A549 (cell line): ENCODE measurements around the gene CPA3. TPM values are rescaled to one million over a fixed set of nuclear protein-coding genes. Genes with fewer than 3 reads are reported as not detected.

Experiments used
- ATAC-seq, 2 experiments: fragments of 200-7000 bp in 1 of 2; fragments of >200 bp in 1 of 2; cut with Nextera tagmentation in 1 of 2; cut with Tn5 transposase in 1 of 2; 3 replicates each; pipeline versions ENCODE4 v1.8.0 to v1.9.1; 2018 to 2020; ENCODE audit warnings: mild to moderate bottlenecking in 1 of 2, moderate library complexity in 1 of 2
- CTCF ChIA-PET: fragments of 300-600 bp; sonication (Branson Sonifier 250); formaldehyde crosslinking; extraction: SDS; loops from one replicate; lab custom pipeline; 2021; ENCODE audit warnings: antibody characterized with exemption, inconsistent platforms; lab: Yijun Ruan, JAX
- POLR2A ChIA-PET: fragments of 350-600 bp; formaldehyde crosslinking; extraction: SDS; loops from one replicate; lab custom pipeline; 2021; ENCODE audit warnings: antibody characterized with exemption, inconsistent platforms; lab: Yijun Ruan, JAX
- DNase-seq, 2 experiments: peaks; one replicate each; pipeline versions ENCODE4 v3.0.0 to v3.0.0-alpha.2; 2011 to 2016; ENCODE audit warnings: low read depth in 1 of 2, low spot score in 1 of 2
- FAIRE-seq: peaks from 2 replicates; lab custom pipeline; 2011; peaks lifted over from hg19 to GRCh38; lab: Jason Lieb, UNC
- H3K27ac ChIP-seq, 2 experiments: fragments of >200 bp; sonication (Bioruptor Twin); formaldehyde crosslinking; 3 replicates each; pipeline ENCODE4 v1.5.1; 2016 to 2017
- H3K4me1 ChIP-seq: fragments of >200 bp; sonication (Bioruptor Twin); formaldehyde crosslinking; 3 replicates; pipeline ENCODE4 v1.6.1; 2016
- H3K4me2 ChIP-seq: fragments of >200 bp; sonication (Bioruptor Twin); formaldehyde crosslinking; 3 replicates; pipeline ENCODE4 v1.6.1; 2016
- H3K4me3 ChIP-seq: fragments of >200 bp; sonication (Bioruptor Twin); formaldehyde crosslinking; 3 replicates; pipeline ENCODE4 v1.5.1; 2016
- H3K9me3 ChIP-seq: fragments of >200 bp; sonication (Bioruptor Twin); formaldehyde crosslinking; 3 replicates; pipeline ENCODE4 v1.6.1; 2016
- FOSL2 ChIP-seq, 2 experiments: fragments of 450-650 bp in 1 of 2; fragments of >200 bp in 1 of 2; sonication (Bioruptor Twin) in 1 of 2; formaldehyde crosslinking; IDR thresholded peaks; 2 replicates each; pipeline versions ENCODE4 v1.5.0 to v1.6.1; 2016 to 2020; ENCODE audit warnings: mild to moderate bottlenecking in 1 of 2, moderate library complexity in 1 of 2
- FOXS1 ChIP-seq: fragments of 250-450 bp; sonication (Bioruptor Pico); IDR thresholded peaks from 2 replicates; pipeline ENCODE4 v1.5.0; 2020; ENCODE audit warnings: mild to moderate bottlenecking, moderate library complexity
- HEYL ChIP-seq: fragments of 250-450 bp; sonication (Bioruptor Pico); IDR thresholded peaks from 2 replicates; pipeline ENCODE4 v1.8.0; 2021; ENCODE audit warnings: mild to moderate bottlenecking, moderate library complexity
- HOXB13 ChIP-seq: fragments of 250-450 bp; sonication (Bioruptor Pico); IDR thresholded peaks from 2 replicates; pipeline ENCODE4 v1.5.0; 2020; ENCODE audit warnings: low read depth, mild to moderate bottlenecking, moderate library complexity
- HOXB5 ChIP-seq: fragments of 250-450 bp; sonication (Bioruptor Pico); IDR thresholded peaks from 2 replicates; pipeline ENCODE4 v1.5.0; 2020; ENCODE audit warnings: mild to moderate bottlenecking, moderate library complexity
- JUNB ChIP-seq: fragments of >200 bp; sonication (Bioruptor Twin); formaldehyde crosslinking; IDR thresholded peaks from 2 replicates; pipeline ENCODE4 v1.6.1; 2016
- MAFK ChIP-seq: fragments of 450-650 bp; IDR thresholded peaks from 2 replicates; pipeline ENCODE4 v1.6.1; 2014; ENCODE audit not compliant: partially characterized antibody
- NFE2L2 ChIP-seq: fragments of 150-350 bp; conservative IDR thresholded peaks from 2 replicates; pipeline ENCODE4 v1.6.1; 2014; ENCODE audit warnings: low read length
- NPAS2 ChIP-seq: fragments of 250-450 bp; sonication (Bioruptor Pico); IDR thresholded peaks from 2 replicates; pipeline ENCODE4 v1.8.0; 2022; ENCODE audit warnings: mild to moderate bottlenecking, moderate library complexity, borderline replicate concordance
- PHF8 ChIP-seq: fragments of 200-600 bp; sonication (generic); IDR thresholded peaks from 2 replicates; pipeline ENCODE4 v1.6.1; 2016; ENCODE audit warnings: low read depth, mild to moderate bottlenecking, antibody characterized with exemption, moderate library complexity, borderline replicate concordance
- POLR2AphosphoS2 ChIP-seq: conservative IDR thresholded peaks from 2 replicates; pipeline ENCODE4 v1.6.1; 2012; ENCODE audit warnings: low read length, improper control_type of control experiment, inconsistent platforms
- RAD21 ChIP-seq, 2 experiments: fragments of >200 bp in 1 of 2; sonication (Bioruptor Twin) in 1 of 2; formaldehyde crosslinking in 1 of 2; IDR thresholded peaks in 1 of 2; conservative IDR thresholded peaks in 1 of 2; 2 replicates in 1 of 2; 3 replicates in 1 of 2; pipeline ENCODE4 v1.6.1; 2012 to 2018; ENCODE audit warnings: inconsistent platforms in 1 of 2
- SMC3 ChIP-seq: fragments of >200 bp; sonication (Bioruptor Twin); formaldehyde crosslinking; IDR thresholded peaks from 3 replicates; pipeline ENCODE4 v1.6.1; 2018; ENCODE audit warnings: inconsistent platforms
- SREBF2 ChIP-seq: fragments of 450-650 bp; IDR thresholded peaks from 2 replicates; pipeline ENCODE4 v1.6.1; 2014; ENCODE audit warnings: mild to moderate bottlenecking, moderate library complexity
- WGBS: methylation state at CpG from one replicate; pipeline ENCODE4 v1.1.6; 2017; ENCODE audit errors: missing lambda C conversion rate; 5-methylcytosine and 5-hydroxymethylcytosine counted together
- polyA plus RNA-seq, 4 experiments: library from polyadenylated mRNA; depleted of rRNA in 3 of 4; stranded (reverse); fragments of >200 nt; fragmentation: RNase III in 1 of 4; extraction: RNeasy Plus Mini Kit Qiagen cat#74134 plus additional on column Dnase treatment in 1 of 4; gene quantifications; 2 replicates in 3 of 4; 3 replicates in 1 of 4; pipeline ENCODE4 v1.2.3, GENCODE V29; 2011 to 2017
- TF ChIP-seq, protein P1 (sequence below): fragments of 200-600 bp; sonication (generic); IDR thresholded peaks from 2 replicates; pipeline ENCODE4 v1.6.1; 2016; ENCODE audit warnings: antibody characterized with exemption, mild to moderate bottlenecking, moderate library complexity
- TF ChIP-seq, protein P2 (sequence below): fragments of 250-450 bp; sonication (Bioruptor Pico); IDR thresholded peaks from 2 replicates; pipeline ENCODE4 v1.5.0; 2020; ENCODE audit warnings: low read depth, mild to moderate bottlenecking, moderate library complexity
- TF ChIP-seq, protein P3 (sequence below): IDR thresholded peaks from 2 replicates; pipeline ENCODE4 v1.6.1; 2012
- TF ChIP-seq, protein P4 (sequence below): fragments of >200 bp; sonication (Bioruptor Twin); formaldehyde crosslinking; IDR thresholded peaks from 3 replicates; pipeline ENCODE4 v1.5.1; 2016

Gene CPA3
- polyA plus RNA-seq, 2 of the 4 experiments (the other 2 are of a cell fraction): not detected

DNA sequence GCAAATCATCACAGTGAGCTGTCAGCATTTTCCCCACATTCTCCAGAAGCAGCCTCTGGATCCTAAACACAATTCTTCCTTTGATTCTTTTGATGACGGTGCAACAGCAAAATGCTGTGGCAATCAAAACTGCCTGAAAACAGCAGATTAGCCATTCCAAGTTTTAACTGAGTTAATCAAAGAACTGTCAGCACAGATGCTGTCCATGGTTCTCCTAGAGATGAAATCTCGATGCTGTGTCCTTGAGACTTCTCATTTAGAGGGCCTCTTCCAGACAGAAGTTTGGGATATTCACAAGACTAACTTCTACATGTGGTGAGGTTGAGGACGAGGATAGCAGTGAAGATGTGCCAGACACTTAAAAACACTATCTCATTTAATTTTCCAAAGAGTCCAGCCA lies 75.9 kb downstream of the CPA3 start:
- Histone ChIP-seq H3K27ac (no peak overlapping the region), H3K4me2 (no peak overlapping the region), H3K4me1 (peaks cover 8% of the 10 kb centered on the region; the same call in 2 of the 3 replicates), H3K9me3 (no peaks in the 10 kb centered on the region), H3K4me3 (no peak overlapping the region)
- FAIRE-seq (no peak), ATAC-seq (no peak), DNase-seq (no peak)
- ChIA-PET POLR2A (no interaction called here), CTCF (interaction anchor here (6.7 to 7.6 kb wide), 2 partner anchors 79 to 561 kb away, joined by 43 to 105 read pairs; no protein-coding TSS in a partner anchor)
- WGBS: 70% methylated on average over 3 of the region's 3 CpGs
- TF ChIP-seq NPAS2 (CRISPR knock-in tag): no peak
- TF ChIP-seq FOXS1 (CRISPR knock-in tag): no peak
- no peak for TF ChIP-seq POLR2AphosphoS2
- TF ChIP-seq, protein P1, sequence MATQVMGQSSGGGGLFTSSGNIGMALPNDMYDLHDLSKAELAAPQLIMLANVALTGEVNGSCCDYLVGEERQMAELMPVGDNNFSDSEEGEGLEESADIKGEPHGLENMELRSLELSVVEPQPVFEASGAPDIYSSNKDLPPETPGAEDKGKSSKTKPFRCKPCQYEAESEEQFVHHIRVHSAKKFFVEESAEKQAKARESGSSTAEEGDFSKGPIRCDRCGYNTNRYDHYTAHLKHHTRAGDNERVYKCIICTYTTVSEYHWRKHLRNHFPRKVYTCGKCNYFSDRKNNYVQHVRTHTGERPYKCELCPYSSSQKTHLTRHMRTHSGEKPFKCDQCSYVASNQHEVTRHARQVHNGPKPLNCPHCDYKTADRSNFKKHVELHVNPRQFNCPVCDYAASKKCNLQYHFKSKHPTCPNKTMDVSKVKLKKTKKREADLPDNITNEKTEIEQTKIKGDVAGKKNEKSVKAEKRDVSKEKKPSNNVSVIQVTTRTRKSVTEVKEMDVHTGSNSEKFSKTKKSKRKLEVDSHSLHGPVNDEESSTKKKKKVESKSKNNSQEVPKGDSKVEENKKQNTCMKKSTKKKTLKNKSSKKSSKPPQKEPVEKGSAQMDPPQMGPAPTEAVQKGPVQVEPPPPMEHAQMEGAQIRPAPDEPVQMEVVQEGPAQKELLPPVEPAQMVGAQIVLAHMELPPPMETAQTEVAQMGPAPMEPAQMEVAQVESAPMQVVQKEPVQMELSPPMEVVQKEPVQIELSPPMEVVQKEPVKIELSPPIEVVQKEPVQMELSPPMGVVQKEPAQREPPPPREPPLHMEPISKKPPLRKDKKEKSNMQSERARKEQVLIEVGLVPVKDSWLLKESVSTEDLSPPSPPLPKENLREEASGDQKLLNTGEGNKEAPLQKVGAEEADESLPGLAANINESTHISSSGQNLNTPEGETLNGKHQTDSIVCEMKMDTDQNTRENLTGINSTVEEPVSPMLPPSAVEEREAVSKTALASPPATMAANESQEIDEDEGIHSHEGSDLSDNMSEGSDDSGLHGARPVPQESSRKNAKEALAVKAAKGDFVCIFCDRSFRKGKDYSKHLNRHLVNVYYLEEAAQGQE: peak; percentile 57; the same call in 1 of the 2 replicates
- TF ChIP-seq SMC3: no peak
- no peak for TF ChIP-seq SREBF2
- no peak for TF ChIP-seq PHF8
- TF ChIP-seq HOXB13 (CRISPR knock-in tag): no peak

DNA sequence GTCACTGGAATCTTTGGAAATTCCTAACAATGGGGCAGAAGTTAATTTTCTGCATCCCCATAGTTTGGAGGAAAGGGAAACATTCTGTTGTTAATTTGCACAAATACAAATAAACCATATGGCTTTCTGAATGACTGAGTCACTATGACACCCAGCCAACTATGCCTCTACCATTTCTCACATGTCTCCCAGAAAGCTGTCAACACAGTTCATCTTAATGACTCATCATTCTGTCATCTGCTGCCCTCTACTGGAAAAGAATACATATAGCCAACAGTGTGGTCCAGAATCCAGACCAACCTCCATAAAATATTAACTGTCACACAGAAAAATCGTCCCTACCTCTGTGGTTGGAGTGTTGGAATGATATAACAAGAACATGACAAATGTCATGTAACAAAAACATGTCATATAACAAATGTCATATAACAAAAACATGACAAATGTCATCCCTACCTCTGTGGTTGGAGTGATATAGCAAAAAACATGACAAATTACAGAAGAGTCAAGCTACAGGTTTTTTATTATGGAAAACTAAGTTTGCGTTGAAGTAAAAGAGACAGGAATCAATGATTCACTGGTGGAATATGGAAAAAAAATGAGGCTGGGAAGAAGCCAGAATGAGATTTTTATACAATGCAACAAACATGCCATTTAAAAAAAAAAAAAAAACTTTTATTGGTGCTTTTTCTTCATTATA lies 78.6 kb downstream of the CPA3 start:
- POLR2A ChIA-PET: no interaction called here
- 16% methylated on average over 2 of the region's 2 CpGs for whole genome bisulfite sequencing
- peak; percentile 93 for FAIRE-seq

More for the DNA sequence above, 78.6 kb downstream of the CPA3 start:
- H3K4me2 ChIP-seq: 0 out of 3 replicates have a peak overlapping the region, but pooled peaks have one; percentile 17
- no peak overlapping the region for H3K4me3 ChIP-seq
- CTCF ChIA-PET: interaction anchor here (0.6 to 7.6 kb wide), 25 partner anchors 8 to 568 kb away, joined by 3 to 105 read pairs (median 3); no protein-coding TSS in a partner anchor
- no peak overlapping the region for H3K27ac ChIP-seq
- no peaks in the 10 kb centered on the region for H3K9me3 ChIP-seq
- H3K4me1 ChIP-seq: peaks cover 8% of the 10 kb centered on the region; the same call in 2 of the 3 replicates
- peak; percentile 83 to 88 for DNase-seq
- TF ChIP-seq POLR2AphosphoS2 (no peak), RAD21 (conservative IDR thresholded peaks at IDR 0.05 in 1 of 2, IDR thresholded peaks at IDR 0.05 in 1 of 2) (peak; percentile 84 to 85), MAFK (peak; percentile 90), JUNB (no peak; the same call in 1 of the 2 replicates), NFE2L2 (peak; percentile 66), HEYL (CRISPR knock-in tag) (no peak), FOSL2 (IDR thresholded peaks at IDR 0.05) (peak; percentile 80), FOSL2 (CRISPR knock-in tag; IDR thresholded peaks at IDR 0.05) (peak; percentile 99), SMC3 (peak; percentile 85), HOXB5 (peak; percentile 71; the same call in 1 of the 2 replicates)
- TF ChIP-seq, protein P2, sequence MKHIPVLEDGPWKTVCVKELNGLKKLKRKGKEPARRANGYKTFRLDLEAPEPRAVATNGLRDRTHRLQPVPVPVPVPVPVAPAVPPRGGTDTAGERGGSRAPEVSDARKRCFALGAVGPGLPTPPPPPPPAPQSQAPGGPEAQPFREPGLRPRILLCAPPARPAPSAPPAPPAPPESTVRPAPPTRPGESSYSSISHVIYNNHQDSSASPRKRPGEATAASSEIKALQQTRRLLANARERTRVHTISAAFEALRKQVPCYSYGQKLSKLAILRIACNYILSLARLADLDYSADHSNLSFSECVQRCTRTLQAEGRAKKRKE (CRISPR knock-in tag): no peak
- TF ChIP-seq, protein P3, sequence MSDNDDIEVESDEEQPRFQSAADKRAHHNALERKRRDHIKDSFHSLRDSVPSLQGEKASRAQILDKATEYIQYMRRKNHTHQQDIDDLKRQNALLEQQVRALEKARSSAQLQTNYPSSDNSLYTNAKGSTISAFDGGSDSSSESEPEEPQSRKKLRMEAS: peak; percentile 66
- TF ChIP-seq, protein P4, sequence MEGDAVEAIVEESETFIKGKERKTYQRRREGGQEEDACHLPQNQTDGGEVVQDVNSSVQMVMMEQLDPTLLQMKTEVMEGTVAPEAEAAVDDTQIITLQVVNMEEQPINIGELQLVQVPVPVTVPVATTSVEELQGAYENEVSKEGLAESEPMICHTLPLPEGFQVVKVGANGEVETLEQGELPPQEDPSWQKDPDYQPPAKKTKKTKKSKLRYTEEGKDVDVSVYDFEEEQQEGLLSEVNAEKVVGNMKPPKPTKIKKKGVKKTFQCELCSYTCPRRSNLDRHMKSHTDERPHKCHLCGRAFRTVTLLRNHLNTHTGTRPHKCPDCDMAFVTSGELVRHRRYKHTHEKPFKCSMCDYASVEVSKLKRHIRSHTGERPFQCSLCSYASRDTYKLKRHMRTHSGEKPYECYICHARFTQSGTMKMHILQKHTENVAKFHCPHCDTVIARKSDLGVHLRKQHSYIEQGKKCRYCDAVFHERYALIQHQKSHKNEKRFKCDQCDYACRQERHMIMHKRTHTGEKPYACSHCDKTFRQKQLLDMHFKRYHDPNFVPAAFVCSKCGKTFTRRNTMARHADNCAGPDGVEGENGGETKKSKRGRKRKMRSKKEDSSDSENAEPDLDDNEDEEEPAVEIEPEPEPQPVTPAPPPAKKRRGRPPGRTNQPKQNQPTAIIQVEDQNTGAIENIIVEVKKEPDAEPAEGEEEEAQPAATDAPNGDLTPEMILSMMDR: peak; percentile 87
- ATAC-seq: peak; percentile 90 to 97
